Osteocyte (in vitro differentiated cells): ENCODE results near the gene VIP. TPM values are rescaled to one million over a fixed set of nuclear protein-coding genes. Genes with fewer than 3 reads are reported as not detected.

ENCODE experiments used
- DNase-seq: peaks from one replicate; pipeline ENCODE4 v3.0.0; 2021; ENCODE audit warnings: mixed read lengths; ENCODE audit not compliant: unreplicated experiment; ENCODE audit errors: extremely low spot score
- H3K27ac Mint-ChIP-seq: one replicate; pipeline ENCODE4 v1.8.0; 2021; ENCODE audit warnings: mild to moderate bottlenecking, mixed read lengths; ENCODE audit not compliant: unreplicated experiment
- H3K27me3 Mint-ChIP-seq: one replicate; pipeline ENCODE4 v1.8.0; 2021; ENCODE audit warnings: mixed read lengths; ENCODE audit not compliant: unreplicated experiment
- H3K36me3 Mint-ChIP-seq: one replicate; pipeline ENCODE4 v1.8.0; 2021; ENCODE audit warnings: mixed read lengths; ENCODE audit not compliant: unreplicated experiment
- H3K4me1 Mint-ChIP-seq: one replicate; pipeline ENCODE4 v1.8.0; 2021; ENCODE audit warnings: mixed read lengths; ENCODE audit not compliant: unreplicated experiment
- H3K4me3 Mint-ChIP-seq: one replicate; pipeline ENCODE4 v1.8.0; 2021; ENCODE audit warnings: mild to moderate bottlenecking, moderate library complexity, mixed read lengths; ENCODE audit not compliant: unreplicated experiment
- H3K9me3 Mint-ChIP-seq: one replicate; pipeline ENCODE4 v1.8.0; 2021; ENCODE audit warnings: mixed read lengths; ENCODE audit not compliant: unreplicated experiment
- total RNA-seq: library from RNA; stranded (reverse); gene quantifications from 2 replicates; pipeline ENCODE4 v1.2.1, GENCODE V29; 2021
- TF ChIP-seq, protein P1 (sequence below): fragments of 200-600 bp; sonication (generic); IDR thresholded peaks from 2 replicates; pipeline ENCODE4 v1.5.0; 2021; ENCODE audit warnings: antibody characterized with exemption, mild to moderate bottlenecking, moderate library complexity

Gene VIP
- total RNA-seq, 1 donor from 2014 or later = not detected

GRCh38 chr6:152716322-152716721, 34.3 kb upstream of the VIP start:
- Mint-ChIP-seq H3K27ac (no peak overlapping the region), H3K36me3 (no peaks in the 10 kb centered on the region), H3K9me3 (peaks cover 11% of the 10 kb centered on the region), H3K27me3 (no peaks in the 10 kb centered on the region), H3K4me1 (no peaks in the 10 kb centered on the region), H3K4me3 (no peak overlapping the region)
- DNase-seq = no peak
- TF ChIP-seq, protein P1, sequence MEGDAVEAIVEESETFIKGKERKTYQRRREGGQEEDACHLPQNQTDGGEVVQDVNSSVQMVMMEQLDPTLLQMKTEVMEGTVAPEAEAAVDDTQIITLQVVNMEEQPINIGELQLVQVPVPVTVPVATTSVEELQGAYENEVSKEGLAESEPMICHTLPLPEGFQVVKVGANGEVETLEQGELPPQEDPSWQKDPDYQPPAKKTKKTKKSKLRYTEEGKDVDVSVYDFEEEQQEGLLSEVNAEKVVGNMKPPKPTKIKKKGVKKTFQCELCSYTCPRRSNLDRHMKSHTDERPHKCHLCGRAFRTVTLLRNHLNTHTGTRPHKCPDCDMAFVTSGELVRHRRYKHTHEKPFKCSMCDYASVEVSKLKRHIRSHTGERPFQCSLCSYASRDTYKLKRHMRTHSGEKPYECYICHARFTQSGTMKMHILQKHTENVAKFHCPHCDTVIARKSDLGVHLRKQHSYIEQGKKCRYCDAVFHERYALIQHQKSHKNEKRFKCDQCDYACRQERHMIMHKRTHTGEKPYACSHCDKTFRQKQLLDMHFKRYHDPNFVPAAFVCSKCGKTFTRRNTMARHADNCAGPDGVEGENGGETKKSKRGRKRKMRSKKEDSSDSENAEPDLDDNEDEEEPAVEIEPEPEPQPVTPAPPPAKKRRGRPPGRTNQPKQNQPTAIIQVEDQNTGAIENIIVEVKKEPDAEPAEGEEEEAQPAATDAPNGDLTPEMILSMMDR = no peak

- Mint-ChIP-seq H3K27me3 (peaks cover 5% of the 10 kb centered on the region), H3K4me1 (no peaks in the 10 kb centered on the region), H3K4me3 (no peak overlapping the region), H3K27ac (no peak overlapping the region), H3K36me3 (no peaks in the 10 kb centered on the region), H3K9me3 (no peaks in the 10 kb centered on the region)
- TF ChIP-seq, protein P1 = no peak
- DNase-seq = no peak
These were observed 29.6 kb upstream of the VIP start for GRCh38 chr6:152720974-152721373.

GRCh38 chr6:152721956-152722355, 28.6 kb upstream of the VIP start:
- H3K27ac Mint-ChIP-seq = no peak overlapping the region
- H3K4me1 Mint-ChIP-seq = no peaks in the 10 kb centered on the region

GRCh38 chr6:152723398-152723797, 27.2 kb upstream of the VIP start:
- no peak overlapping the region for H3K4me3 Mint-ChIP-seq
- TF ChIP-seq, protein P1 = no peak
- no peak for DNase-seq
- no peaks in the 10 kb centered on the region for H3K9me3 Mint-ChIP-seq
- H3K4me1 Mint-ChIP-seq = no peaks in the 10 kb centered on the region
- no peak overlapping the region for H3K27ac Mint-ChIP-seq
- H3K27me3 Mint-ChIP-seq = peaks cover 5% of the 10 kb centered on the region
- H3K36me3 Mint-ChIP-seq = no peaks in the 10 kb centered on the region

More at GRCh38 chr6:152721956-152722355, 28.6 kb upstream of the VIP start:
- TF ChIP-seq, protein P1 = no peak
- no peak for DNase-seq
- H3K36me3 Mint-ChIP-seq = no peaks in the 10 kb centered on the region
- H3K27me3 Mint-ChIP-seq = peaks cover 5% of the 10 kb centered on the region
- no peak overlapping the region for H3K4me3 Mint-ChIP-seq
- H3K9me3 Mint-ChIP-seq = no peaks in the 10 kb centered on the region

DNA sequence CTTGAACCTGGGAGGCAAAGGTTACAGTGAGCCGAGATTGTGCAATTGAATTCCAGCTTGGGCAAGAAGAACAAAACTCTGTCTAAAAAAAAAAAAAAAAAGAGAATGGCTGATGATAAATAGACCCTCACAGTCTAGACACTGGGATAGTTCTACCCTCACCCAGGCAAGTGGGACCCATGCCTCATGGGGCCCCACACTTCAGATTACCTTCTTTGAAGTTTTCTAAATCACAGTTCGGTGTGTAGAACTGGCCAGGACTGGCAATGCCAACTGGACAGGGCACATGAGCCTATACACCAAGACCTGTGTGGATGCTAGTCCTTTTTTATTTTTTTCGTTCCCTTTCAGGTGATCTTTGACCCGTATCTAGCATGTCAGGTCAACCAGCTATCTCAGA, 24.3 kb upstream of the VIP start:
- DNase-seq = no peak
- Mint-ChIP-seq H3K27ac (no peak overlapping the region), H3K4me1 (no peaks in the 10 kb centered on the region), H3K27me3 (peaks cover 5% of the 10 kb centered on the region), H3K4me3 (no peak overlapping the region), H3K9me3 (no peaks in the 10 kb centered on the region), H3K36me3 (no peaks in the 10 kb centered on the region)
- TF ChIP-seq, protein P1 = no peak
